HG03108 (cell line): ENCODE data around the gene GPBP1L1.
"Not testable (repeated sequence)": the region's sequence is repeated elsewhere in the genome, so short reads cannot be mapped to it uniquely, and the experiment has no call there.

ENCODE experiments used
- ATAC-seq: cut with Tn5 transposase; IDR thresholded peaks from one replicate; pipeline ENCODE4 v1.9.1; 2021; ENCODE audit warnings: moderate library complexity; ENCODE audit not compliant: unreplicated experiment

Gene GPBP1L1, protein sequence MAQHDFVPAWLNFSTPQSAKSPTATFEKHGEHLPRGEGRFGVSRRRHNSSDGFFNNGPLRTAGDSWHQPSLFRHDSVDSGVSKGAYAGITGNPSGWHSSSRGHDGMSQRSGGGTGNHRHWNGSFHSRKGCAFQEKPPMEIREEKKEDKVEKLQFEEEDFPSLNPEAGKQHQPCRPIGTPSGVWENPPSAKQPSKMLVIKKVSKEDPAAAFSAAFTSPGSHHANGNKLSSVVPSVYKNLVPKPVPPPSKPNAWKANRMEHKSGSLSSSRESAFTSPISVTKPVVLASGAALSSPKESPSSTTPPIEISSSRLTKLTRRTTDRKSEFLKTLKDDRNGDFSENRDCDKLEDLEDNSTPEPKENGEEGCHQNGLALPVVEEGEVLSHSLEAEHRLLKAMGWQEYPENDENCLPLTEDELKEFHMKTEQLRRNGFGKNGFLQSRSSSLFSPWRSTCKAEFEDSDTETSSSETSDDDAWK

DNA sequence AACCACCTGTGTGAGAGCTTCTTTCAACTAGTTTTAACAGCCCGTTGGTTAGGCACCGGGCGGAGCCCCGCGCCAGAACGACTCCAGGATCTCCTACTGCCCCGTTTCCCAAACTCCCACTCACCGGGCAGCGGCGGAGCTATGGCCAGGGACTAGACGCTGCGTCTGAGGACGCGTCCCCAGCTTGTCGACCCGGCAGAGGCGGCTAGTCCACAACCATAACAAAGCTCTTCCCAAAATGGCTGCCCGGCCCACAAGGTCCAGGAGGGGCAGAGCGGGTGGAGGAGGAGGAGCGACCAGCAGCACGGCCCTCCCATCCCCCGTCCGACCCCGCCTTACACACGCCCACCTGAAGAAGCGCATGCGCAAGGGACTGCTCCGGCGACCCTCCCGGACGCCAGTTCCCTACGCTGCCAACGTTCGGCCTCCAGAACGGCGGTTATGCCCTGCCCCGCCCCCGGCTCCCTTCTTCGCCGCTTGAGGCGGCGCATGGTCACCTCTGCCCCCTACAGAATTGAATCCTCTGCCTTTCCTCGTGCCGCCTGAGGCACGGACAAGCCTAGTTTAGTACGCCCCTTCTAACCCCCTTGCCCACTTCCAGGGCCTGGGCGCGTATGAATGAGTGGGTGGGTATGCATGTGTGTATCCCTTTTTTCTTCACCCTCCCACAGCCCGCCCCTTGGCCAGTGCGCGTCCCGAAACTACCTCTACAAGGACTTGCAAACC lies at the start of gene GPBP1L1:
Gene GPBP1L1, minus strand, starts transcription at position 246 of the 726 bp plus-strand sequence. CDS start 27,446 bp downstream, outside the sequence.
- ATAC-seq, result peak; percentile 45

DNA sequence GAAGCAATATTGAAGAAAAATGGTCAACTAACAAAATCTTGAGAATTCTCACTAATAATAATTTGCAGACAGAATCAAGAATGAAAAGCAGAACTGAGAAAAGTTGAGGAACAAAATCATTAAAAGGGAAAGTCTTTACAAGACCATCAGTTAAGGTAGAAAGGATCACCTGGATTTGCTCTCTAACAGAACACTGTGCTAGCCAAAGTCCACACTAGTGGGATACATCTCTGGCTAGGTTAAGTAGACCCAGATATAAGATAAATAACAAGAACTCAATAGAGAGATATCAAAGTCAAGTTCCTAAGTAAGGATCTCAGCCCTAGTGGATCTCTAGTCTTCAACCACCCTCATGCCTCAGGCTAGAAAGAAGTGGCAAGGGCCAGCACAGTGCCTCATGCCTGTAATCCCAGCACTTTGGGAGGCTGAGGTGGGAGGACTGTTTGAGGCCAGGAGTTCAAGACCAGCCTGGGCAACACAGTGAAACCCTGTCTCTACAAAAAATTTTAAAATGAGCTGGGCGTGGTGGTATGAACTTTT lies 44.5 kb upstream of the GPBP1L1 start:
- no peak for ATAC-seq

DNA sequence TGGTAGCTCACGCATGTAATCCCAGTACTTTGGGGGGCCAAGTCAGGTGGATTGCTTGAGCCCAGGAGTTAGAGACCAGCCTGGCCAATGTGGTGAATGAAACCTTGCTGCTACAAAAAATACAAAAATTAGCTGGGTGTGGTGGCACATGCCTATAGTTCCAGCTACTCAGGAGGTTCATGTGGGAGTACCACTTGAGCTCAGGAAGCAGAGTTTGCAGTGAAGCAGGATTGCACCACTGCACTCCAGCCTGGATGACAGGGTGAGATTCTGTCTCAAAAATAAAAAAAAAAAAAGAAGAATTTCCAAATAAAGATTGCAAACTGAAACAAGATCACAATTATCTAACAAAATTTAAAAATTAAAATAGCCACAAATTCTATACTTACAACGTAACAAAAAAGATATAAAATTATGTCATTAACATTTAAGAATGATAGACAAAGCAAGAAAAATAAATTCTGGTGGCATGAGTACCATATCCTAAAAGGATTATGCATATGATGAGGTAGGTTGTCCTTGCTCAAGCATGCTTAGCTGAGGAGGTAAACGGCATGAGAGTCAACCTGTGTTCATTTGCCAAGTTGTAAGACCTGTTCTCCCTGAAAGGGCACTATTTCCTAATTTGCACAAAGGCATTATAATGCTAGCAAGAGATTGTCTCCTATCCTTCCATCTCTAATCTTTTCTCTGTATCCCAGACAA lies 43.9 kb upstream of the GPBP1L1 start:
- ATAC-seq, result no peak

DNA sequence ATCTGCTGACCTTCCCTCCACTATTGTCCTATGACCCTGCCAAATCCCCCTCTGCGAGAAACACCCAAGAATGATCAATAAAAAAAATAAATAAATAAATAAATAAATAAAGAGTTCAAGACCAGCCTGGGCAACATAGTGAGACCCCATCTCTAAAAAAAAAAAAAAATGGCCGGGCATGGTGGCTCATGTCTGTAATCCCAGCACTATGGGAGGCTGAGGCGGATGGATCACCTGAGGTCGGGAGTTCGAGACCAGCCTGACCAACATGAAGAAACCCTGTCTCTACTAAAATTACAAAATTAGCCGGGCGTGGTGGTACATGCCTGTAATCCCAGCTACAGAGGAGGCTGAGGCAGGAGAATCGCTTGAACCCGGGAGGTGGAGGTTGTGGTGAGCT lies 39.7 kb upstream of the GPBP1L1 start:
- ATAC-seq, result not testable (repeated sequence)

DNA sequence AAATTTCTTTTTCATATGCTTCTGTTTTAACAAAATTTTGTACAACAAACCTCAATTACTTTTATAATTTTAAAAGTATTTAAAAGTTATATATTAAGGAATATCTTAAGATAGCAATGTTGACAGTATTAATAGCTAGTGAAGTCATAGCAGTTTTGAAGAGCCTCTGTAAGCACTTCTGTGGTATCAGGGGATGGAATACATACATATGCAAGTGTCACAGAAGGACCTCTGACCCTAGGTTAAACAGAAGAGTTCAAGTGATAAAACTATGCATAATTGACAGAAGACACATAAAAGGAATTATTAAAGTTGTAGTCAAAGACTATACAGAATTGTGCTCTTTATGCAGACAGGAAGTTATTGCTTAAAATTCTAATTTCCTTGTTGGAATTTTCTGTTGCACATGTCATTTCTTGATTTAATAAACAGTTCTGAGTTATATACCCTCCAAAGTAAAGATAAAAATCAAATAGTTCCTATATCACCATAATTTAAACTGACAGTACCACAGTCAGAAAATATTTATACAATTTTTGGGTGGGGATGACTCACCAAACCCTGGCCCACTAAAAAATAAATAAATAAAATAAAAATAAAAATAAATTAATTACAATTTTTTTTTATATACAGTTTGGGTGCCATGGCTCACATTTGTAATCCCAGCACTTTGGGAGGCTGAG lies 37.1 kb upstream of the GPBP1L1 start:
- ATAC-seq, result no peak

DNA sequence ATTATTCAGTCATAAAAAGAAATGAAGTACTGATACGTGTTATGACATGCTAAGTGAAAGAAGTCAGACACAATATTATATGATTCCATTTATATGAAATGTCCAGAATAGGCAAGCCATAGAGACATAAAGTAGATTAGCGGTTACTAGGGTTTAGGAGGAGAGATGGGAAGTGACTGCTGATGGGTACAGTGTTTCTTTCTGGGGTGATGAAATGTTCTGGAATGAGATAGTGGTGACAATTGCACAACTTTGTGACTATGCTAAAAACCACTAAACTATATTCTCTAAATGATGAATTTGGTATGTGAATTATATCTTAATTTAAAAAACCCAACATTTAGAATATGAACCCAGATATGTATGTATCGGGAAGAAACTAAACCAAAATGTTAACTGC lies 36.5 kb upstream of the GPBP1L1 start:
- no peak for ATAC-seq

DNA sequence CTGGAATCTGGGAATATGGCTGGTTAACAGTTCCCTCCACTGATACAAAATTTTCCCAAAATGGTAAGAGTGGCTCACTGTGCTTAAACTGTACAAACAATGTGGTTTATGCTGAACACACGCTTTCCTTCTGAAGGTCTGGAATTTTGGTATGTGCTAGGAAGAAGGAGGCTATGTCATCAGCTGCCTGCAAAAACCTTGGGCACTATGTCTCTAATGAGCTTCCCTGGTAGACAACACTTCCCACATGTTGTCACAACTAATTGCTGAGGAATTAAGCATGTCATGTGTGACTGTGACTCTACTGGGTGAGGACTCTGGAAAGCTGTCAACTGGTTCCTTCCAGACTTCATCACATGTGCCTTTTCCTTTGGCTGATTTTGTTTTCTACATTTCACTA lies 34.9 kb upstream of the GPBP1L1 start:
- no peak for ATAC-seq

DNA sequence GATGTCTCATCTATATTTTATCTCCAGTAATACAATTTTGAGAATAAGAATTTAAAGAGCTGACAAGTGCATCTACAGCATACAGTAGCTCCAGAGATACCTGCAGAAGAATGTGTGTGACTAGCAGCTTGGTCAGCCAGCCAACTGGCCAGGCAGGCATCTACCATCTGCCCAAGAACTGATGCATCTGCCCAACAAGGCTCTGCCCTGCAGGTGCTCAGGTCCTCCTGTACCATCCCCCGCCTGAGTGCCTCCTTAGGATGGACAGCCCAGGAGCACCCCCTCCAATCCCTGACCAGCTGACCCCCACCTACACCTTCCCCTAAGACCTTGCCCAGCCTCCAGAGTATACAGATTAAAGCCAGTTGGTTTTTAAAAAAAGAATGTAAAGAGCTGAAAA lies 32.0 kb upstream of the GPBP1L1 start:
- ATAC-seq, result no peak

DNA sequence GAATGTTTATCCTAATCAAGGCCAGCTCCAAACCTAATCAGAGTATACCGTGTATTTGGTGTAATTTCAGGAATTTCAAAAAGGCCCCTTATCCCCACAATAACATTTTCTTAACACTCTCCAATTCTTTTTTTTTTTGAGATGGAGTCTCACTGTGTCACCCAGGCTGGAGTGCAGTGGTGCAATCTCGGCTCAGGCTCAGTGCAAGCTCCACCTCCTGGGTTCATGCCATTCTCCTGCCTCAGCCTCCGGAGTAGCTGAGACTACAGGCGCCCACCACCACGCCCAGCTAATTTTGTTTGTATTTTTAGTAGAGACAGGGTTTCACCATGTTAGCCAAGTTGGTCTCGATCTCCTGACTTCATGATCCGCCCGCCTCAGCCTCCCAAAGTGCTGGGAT lies 31.1 kb upstream of the GPBP1L1 start:
- not testable (repeated sequence) for ATAC-seq

DNA sequence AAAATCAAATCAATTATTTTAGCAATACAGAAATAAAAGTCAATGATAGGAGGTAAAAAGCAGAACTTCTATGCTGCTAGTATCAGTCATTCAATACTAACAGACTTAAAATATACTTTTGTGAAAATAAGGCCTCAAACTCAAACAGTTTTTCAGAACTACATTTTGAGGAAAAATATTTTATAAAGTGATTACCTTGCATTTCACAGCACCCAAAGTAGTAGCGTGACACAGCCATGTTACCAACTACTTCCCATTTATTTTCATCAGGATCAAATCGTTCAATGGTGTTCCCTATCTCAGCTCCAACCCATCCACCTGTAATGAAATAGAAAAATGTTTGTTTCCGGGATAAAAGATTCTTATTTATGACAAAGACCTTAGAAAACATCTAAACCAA lies 30.4 kb upstream of the GPBP1L1 start:
- no peak for ATAC-seq

DNA sequence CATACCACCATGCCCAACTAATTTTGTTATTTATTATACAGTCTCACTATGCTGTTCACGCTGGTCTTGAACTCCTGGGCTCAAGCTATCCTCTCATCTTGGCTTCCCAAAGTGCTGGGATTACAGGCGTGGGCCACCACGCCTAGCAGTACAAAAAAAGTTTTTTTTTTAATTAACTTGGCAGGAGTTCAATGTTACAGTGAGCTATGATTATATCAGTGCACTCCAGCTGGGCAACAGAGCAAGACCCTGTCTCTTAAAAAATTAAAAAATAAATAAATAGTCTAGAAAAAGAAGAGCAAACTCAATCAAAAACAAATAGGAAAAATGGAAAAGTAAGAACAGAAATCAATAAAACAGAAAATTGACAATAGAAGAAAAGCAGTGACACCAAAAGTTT lies 27.4 kb upstream of the GPBP1L1 start:
- ATAC-seq, result no peak

DNA sequence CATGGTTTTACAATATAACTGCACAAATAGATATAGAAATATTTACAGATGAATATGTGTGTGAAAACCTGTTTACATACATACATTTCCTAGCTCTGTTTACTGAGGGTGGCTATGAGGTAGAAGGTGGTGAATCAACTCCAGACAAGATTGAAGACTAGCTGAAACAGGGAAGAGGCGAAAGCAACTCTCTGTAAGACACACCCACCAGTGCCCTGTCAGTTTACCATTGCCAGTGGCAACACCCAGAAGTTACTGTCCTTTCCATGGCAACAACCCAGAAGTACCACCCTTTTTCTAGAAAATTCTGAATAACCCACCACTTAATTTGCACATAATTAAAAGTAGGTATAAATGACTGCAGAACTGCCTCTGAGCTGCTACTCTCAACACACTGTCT lies 18.3 kb upstream of the GPBP1L1 start:
- ATAC-seq, result no peak

DNA sequence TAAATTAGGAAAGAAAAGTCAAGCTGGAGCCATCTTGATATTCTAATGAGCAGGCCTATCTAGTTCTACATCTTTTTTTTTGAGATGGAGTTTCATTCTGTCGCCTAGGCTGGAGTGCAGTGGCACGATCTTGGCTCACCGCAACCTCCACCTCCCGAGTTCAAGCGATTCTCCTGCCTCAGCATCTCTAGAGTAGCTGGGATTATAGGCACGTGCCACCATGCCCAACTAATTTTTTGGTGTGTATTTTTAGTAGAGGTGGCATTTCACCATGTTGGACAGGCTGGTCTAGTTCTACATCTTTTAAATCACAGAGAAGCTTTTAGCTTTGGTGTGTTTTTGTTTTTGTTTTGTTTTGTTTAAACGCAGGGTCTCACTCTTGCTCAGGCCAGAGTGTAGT lies 8.5 kb upstream of the GPBP1L1 start:
- ATAC-seq, result no peak

DNA sequence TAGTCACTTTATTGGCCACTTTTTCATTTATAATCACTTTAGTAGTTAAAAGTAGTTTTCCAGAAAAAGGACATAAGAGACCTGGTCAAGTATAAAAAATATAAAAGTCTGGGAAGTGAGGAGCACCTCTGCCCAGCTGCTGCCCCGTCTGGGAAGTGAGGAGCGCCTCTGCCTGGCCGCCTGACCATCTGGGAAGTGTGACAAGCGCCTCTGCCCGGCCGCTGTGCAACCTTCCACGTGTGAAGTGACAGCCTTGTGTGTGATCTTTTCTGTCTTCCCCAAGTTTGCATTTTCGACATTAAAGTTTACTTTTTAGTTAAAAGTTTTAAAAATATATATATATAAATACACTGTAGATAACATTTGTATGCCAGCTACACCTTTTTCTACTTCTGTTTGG lies 7.5 kb upstream of the GPBP1L1 start:
- ATAC-seq, result not testable (repeated sequence)

DNA sequence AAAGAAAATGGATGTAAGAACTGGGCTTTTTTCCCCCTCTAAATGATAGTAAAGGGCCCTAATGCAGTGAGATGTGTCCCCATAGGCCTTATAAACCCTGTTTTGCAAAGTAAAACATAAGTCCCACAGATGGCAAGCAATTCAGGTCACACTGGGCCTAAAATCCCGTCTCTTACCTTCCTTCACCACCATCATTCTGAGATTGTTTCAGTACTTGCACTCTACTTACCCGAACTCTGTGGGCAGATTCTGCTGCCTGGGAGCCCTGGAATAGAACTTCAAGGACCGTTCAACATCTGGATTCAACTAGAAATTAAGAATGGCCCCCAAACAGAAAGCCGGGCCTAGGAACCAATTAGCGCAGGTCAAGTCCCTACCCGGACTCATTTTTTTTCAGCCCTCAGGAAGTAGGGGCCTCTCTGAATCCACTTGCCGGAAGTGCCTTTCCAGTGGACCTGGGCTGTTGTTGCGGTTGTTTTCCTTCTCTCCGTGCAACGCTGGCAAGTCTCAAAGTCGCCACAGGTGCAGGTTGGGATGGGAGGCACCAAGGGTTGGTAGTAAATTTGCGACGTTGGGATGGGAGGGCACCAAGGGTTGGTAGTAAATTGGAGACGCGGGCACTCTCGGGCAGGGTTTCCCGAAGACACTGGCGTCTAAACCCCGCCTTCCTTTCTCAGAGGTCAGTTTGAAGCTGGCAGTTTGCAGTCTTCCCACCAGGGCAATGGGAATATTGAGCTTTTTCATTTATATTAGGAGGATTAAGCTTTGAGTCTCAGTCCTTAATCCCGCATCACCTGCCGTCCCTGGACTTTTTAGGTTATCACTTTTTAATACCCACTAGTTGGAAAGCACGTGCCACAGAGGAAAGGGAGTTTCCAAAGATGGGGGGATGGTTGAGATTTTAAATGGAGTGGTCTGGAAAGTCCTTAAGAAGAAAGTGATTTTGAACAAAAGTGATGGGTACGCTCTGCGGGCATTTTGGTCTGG lies 1.7 kb upstream of the GPBP1L1 start, which contains the start of gene TMEM69:
Gene TMEM69, plus strand, starts transcription at position 428 of the 987 bp plus-strand sequence. CDS start 2,888 bp downstream, outside the sequence.
- ATAC-seq, result no peak

DNA sequence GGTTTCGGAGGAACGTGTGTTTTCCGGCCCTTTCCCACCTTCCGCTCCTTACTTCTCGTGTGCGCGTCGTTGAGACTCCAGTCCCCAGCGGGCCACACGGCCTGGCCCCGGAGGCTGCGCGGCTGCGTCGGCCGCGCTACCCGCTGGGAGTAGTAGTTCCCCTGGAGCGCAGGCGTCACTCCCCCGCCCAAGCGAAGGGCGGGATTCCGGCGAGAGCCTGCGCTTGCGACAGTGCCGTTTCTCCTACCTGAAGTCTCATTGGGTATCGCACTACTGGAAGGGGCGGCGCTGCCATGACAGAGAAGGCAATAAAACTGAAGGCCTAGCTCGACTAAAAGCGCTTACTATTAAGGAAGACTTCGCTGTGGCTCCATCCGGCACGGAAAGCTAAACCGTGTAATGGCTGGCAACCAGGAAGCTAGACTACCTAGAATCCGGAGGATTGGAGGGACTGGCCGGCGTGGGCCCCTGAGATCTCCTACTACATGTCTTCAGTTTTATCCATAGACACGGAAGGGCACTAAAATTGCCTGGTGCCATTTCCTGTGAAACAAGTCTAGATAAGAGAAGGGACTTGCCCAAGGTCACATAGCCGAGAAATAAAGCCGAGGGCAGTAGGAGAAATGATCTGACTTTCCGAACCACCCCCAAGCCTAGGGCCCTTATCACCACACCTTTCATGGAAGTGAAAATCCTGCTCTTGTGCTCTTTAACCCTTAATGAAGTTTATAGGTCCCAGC lies 851 bp upstream of the GPBP1L1 start:
- peak; percentile 81 for ATAC-seq

DNA sequence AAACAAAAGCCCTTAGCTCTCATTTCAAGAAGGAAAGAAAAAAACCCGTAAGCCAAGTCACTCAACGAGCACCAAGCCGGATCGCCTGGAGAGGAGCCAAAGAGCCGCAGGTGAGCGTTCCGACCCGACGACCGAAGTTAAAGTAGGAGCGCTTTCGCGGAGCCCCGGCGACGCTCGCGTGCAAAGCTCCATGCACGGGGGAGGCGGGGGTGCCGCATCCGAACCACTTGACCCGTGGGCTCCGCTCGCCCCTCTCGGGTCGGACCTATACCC lies 382 bp downstream of the GPBP1L1 start:
- peak; percentile 3 for ATAC-seq

DNA sequence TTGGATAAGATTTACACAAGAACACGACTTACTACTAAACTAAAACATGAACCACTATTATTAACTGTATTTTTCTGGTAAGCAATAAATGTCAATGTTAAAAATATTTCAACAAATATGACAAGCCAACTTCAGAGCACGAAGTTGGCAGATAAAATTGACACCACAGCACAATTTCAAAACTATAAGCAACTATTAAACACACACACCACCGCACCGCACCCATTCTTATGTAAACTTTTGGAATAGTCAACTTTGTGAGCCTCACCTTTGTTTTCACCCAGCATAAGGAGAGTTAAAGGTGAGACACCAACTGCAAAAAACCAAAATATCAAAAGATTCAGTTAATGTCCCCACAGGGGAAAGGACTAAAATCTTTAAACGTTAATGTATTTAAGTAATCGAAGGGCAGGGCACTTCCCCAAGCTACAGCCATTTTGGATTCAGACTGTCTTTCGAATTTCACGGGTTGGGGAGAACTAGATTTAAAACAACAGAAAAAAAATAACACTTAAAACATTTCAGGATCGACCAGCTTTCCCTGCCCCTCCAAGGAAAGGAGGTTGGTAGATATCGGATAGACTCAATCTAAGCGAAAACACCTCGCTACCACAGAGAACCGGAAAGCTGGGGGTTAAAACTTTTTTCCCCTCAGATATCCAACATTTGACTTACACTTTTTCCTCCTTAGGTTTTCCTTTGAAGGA lies 872 bp downstream of the GPBP1L1 start:
- no peak for ATAC-seq
